Naive B cell (primary cell): ENCODE measurements around the gene THBS4. TPM values are rescaled to one million over a fixed set of nuclear protein-coding genes. Genes with fewer than 3 reads are reported as not detected.
"Not testable (repeated sequence)": the region's sequence is repeated elsewhere in the genome, so short reads cannot be mapped to it uniquely, and the experiment has no call there.

Experiments
- ATAC-seq, 2 donors: fragments of 150-1000 bp; cut with Tn5 transposase; 2 replicates each; pipeline ENCODE4 v1.10.0; 2021; ENCODE audit warnings: low read depth in 2 of 2, mild to moderate bottlenecking in 2 of 2, moderate library complexity in 2 of 2
- DNase-seq: peaks from one replicate; pipeline ENCODE4 v3.0.0; 2022
- H3K27ac Mint-ChIP-seq, 6 donors: one replicate each; pipeline ENCODE4 v1.8.0; 2020 to 2022; ENCODE audit warnings: mild to moderate bottlenecking in 6 of 6, mixed read lengths in 6 of 6, moderate library complexity in 5 of 6, inconsistent platforms in 2 of 6
- H3K27me3 Mint-ChIP-seq, 3 donors: one replicate each; pipeline ENCODE4 v1.8.0; 2021 to 2022; ENCODE audit warnings: mixed read lengths in 3 of 3, mild to moderate bottlenecking in 1 of 3
- H3K36me3 Mint-ChIP-seq, 2 donors: one replicate each; pipeline ENCODE4 v1.8.0; 2020 to 2022; ENCODE audit warnings: mixed read lengths in 2 of 2, inconsistent platforms in 1 of 2, mild to moderate bottlenecking in 1 of 2
- H3K4me1 Mint-ChIP-seq, 3 donors: one replicate each; pipeline ENCODE4 v1.8.0; 2020 to 2022; ENCODE audit warnings: mixed read lengths in 3 of 3, inconsistent platforms in 1 of 3, mild to moderate bottlenecking in 1 of 3, moderate library complexity in 1 of 3
- H3K4me3 Mint-ChIP-seq, 8 donors: one replicate each; pipeline ENCODE4 v1.8.0; 2020 to 2022; ENCODE audit warnings: mild to moderate bottlenecking in 8 of 8, mixed read lengths in 8 of 8, moderate library complexity in 8 of 8, inconsistent platforms in 2 of 8
- H3K9me3 Mint-ChIP-seq, 7 donors: one replicate each; pipeline ENCODE4 v1.8.0; 2020 to 2022; ENCODE audit warnings: mixed read lengths in 7 of 7, mild to moderate bottlenecking in 5 of 7, inconsistent platforms in 2 of 7, moderate library complexity in 1 of 7
- polyA plus RNA-seq, 6 donors: library from polyadenylated mRNA; unstranded; fragments of 300-500 nt; fragmentation: Illumina TruSeq; gene quantifications; one replicate each; pipeline ENCODE4 v1.2.3, GENCODE V29; 2021; ENCODE audit warnings: low read depth in 6 of 6

The THBS4 gene
- polyA plus RNA-seq, 6 donors from 2014 or later, result 0.17 TPM; not detected in 5

DNA sequence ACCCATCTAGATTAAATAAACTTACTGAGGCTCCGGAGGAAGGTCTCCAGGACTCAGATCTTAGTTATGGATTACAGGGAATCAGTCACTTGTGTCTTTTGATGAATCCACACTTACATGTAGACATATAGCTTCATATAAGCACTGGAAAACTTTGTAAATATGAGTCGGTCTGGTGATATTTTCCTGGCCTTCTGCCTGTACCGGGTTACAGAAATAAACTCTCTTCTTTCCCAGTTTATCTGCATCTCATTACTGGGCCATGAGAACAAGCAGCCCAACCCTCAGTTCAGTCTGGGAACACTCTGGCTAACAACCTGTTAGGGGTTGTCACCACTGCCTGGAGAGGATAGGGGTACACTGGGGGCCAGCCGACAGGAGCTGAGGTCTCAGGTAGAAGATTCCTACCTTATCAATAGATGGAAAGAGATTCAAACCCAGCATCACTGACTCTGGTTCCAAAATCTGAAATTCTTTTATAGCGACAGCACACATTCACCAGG is 59.1 kb downstream of the THBS4 start:
- no peak for ATAC-seq
- no peaks in the 10 kb centered on the region for H3K27me3 Mint-ChIP-seq
- no peaks in the 10 kb centered on the region for H3K36me3 Mint-ChIP-seq
- H3K4me1 Mint-ChIP-seq, result peaks cover 0 to 5% (median 3%) of the 10 kb centered on the region in 3 donors
- no peak overlapping the region for H3K4me3 Mint-ChIP-seq
- H3K9me3 Mint-ChIP-seq, result no peaks in the 10 kb centered on the region
- peak overlapping the region in 2 of 6 donors; percentile 19 to 35 for H3K27ac Mint-ChIP-seq
- no peak for DNase-seq

DNA sequence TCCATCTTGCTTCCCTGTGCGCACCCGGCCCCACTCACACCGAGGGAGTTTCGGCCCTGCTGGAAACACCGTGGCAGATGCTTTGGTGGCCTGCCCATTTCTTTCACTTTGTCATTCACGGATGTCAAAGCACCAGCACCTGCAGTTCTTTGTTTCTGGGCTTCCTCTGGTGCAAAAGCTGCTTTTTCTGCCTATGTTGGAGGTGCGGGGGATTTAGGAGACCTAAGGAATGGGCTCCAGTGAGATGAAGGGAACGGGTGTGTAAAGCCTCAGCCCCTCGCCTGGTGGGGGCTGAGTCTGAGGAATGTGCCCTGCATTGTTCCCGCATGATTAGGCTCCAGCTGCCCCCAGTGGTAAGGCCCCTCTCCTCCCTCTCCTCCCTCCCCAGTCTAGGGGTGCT is 62.3 kb downstream of the THBS4 start:
- no peaks in the 10 kb centered on the region for H3K27me3 Mint-ChIP-seq
- H3K4me1 Mint-ChIP-seq, result no peaks in the 10 kb centered on the region
- no peaks in the 10 kb centered on the region for H3K36me3 Mint-ChIP-seq
- no peak for ATAC-seq
- no peak for DNase-seq
- H3K27ac Mint-ChIP-seq, result peak overlapping the region in 3 of 6 donors; percentile 5 to 54 (median 46)
- H3K4me3 Mint-ChIP-seq, result no peak overlapping the region
- no peaks in the 10 kb centered on the region for H3K9me3 Mint-ChIP-seq

DNA sequence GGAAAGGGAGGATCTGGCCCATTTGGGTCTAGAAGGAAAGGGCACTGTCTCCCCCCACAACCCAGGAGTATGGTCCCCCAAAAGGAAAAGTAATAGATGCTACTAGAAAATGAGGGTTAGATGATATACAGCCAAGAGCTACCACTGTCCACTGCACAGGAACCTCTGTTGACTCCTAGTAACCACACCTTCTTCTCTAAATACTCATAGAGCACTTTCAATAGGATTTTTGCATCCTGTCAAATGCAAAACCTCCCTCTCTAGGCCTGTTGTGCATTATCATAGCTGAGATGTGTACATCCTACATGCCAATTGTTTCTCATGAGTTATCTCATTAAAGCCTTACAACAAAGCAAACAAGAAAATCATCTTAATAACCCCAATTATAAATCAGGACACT is 66.8 kb downstream of the THBS4 start:
- Mint-ChIP-seq H3K27me3 (peaks cover 0 to 9% (median 7%) of the 10 kb centered on the region in 3 donors), H3K4me3 (no peak overlapping the region), H3K4me1 (peaks cover 13 to 17% (median 13%) of the 10 kb centered on the region in 3 donors), H3K36me3 (peaks cover 0 to 1% of the 10 kb centered on the region in 2 donors), H3K9me3 (peaks cover 0 to 4% (median 0%) of the 10 kb centered on the region in 7 donors), H3K27ac (no peak overlapping the region)
- ATAC-seq (no peak), DNase-seq (no peak)

DNA sequence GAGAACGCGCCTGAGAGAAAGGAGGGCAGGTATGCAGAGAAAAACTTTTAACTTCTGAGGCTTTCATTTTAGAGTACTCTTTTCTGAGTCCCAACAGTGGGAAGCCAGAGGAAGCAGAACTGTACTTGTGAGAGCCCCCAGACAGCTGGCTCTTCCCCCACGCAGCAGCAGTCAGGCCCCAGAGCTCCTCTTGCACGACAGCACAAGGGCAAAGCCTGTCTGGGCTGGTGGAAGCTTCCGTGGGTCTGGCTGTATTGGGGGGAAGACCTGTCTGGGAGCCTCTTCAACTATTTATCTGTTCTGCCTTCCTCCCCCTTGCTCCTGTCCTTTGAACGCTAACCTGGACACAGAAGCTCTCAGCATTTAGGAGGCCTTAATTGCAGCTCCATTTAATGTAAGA is 68.2 kb downstream of the THBS4 start:
- DNase-seq (no peak), ATAC-seq (no peak)
- Mint-ChIP-seq H3K4me1 (peaks cover 13 to 17% (median 13%) of the 10 kb centered on the region in 3 donors), H3K27me3 (peaks cover 0 to 9% (median 7%) of the 10 kb centered on the region in 3 donors), H3K4me3 (no peak overlapping the region), H3K36me3 (peaks cover 0 to 4% of the 10 kb centered on the region in 2 donors), H3K9me3 (peaks cover 0 to 5% (median 0%) of the 10 kb centered on the region in 7 donors), H3K27ac (peak overlapping the region in 1 of 6 donors; percentile 60)

DNA sequence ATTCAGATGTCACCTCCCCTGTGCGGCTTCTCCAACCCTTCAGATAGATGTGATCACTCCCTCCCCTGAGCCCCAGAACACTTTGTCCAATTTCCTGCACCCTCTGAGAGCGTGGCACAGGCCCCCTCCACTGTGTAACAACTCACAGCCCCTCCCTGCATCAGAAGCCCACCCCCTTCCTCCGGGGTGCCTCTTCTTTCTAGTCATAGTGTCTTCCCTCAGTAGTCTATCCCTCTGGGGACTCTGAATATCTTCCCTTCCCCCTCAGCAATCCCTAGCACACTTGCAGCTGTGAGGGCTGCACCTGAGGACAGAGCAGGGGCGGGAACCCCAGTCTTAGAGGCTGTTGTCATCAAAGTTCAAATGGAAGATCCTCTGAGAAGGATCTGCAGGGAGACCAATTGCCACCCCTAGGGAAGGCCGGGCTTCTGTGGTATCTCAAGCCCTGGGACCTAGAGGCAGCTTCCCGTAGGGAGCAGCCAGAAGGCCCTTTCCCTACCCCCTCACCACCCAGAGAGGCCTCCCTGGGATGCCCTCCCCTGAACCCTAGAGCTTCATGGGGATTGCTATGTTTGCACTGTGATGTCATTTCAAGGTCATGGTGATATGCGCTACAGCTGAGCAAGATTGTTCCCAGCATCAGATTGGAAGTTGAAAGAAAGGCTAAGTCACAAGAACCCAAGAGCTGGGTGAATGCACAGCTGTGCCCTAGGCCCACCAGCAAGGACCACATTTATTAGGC is 70.7 kb downstream of the THBS4 start:
- Mint-ChIP-seq H3K4me3 (peak overlapping the region in 1 of 8 donors; percentile 20), H3K9me3 (peaks cover 0 to 5% (median 0%) of the 10 kb centered on the region in 7 donors), H3K27ac (peak overlapping the region in 1 of 6 donors; percentile 13), H3K4me1 (peaks cover 23 to 29% (median 24%) of the 10 kb centered on the region in 3 donors), H3K36me3 (peaks cover 0 to 4% of the 10 kb centered on the region in 2 donors), H3K27me3 (peaks cover 0 to 16% (median 7%) of the 10 kb centered on the region in 3 donors)
- no peak for DNase-seq
- ATAC-seq, result no peak

DNA sequence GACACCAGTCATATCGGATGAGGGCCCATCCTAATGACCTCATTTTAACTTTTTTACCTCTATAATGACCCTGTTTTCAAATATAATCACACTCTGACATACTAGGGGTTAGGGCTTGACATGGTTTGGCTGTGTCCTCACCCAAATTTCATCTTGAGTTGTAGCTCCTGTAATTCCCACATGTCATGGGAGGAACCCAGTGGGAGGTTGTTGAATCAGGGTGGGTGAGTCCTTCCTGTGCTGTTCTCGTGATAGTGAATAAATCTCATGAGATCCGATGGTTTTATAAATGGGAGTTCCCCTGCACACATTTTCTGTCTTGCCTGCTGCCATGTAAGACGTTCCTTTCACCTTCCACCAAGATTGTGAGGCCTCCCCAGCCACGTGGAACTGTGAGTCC is 71.8 kb downstream of the THBS4 start:
- peaks cover 0 to 4% of the 10 kb centered on the region in 2 donors for H3K36me3 Mint-ChIP-seq
- peaks cover 0 to 5% (median 0%) of the 10 kb centered on the region in 7 donors for H3K9me3 Mint-ChIP-seq
- no peak for ATAC-seq
- no peak overlapping the region for H3K4me3 Mint-ChIP-seq
- peaks cover 0 to 16% (median 7%) of the 10 kb centered on the region in 3 donors for H3K27me3 Mint-ChIP-seq
- H3K4me1 Mint-ChIP-seq, result peaks cover 23 to 31% (median 24%) of the 10 kb centered on the region in 3 donors
- DNase-seq, result no peak
- no peak overlapping the region for H3K27ac Mint-ChIP-seq

DNA sequence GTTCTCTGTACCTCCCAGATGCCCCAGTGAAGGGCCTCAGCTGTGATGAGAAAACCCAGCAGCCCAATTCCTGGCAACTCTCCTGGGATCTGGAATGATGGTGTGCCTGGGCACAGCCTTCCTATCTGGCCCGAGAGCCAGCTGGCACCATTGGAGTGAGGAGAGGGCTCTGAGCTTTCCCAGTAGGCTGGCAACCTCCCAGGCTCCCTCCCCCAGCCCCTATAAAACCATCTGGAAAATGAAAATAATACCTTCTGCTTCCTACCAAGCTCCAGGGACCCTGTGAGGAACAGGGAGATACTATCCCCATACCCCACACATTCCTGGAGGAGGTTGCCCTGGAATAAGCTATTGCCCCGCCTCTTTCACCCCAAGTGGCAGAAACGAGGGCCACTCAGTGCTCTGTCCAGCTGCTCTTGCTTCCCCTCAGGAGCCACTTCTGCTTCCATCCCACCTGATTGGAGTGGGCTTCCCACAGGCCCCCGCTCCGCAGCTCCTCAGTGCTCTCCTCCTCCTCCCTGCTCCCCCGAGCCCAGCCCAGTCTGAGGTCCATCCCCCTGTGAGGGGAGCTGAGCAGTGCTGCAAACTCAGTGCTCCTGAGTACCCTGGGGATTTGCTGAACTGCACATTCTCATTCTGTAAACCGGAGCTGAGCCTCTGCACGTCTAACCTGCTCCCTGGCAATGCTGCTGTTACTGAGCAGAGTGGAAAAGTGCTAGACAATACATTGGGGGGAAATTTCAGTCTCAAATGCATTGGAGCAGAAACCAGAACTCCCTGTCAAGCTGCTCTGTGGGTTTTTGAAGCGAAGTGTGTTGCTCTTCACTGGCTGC is 74.7 kb downstream of the THBS4 start:
- peaks cover 4 to 16% (median 7%) of the 10 kb centered on the region in 3 donors for H3K27me3 Mint-ChIP-seq
- H3K9me3 Mint-ChIP-seq, result peaks cover 0 to 18% (median 7%) of the 10 kb centered on the region in 7 donors
- no peak for DNase-seq
- peaks cover 16 to 26% (median 19%) of the 10 kb centered on the region in 3 donors for H3K4me1 Mint-ChIP-seq
- peak overlapping the region in 5 of 8 donors; percentile 15 to 73 (median 47) for H3K4me3 Mint-ChIP-seq
- H3K36me3 Mint-ChIP-seq, result peaks cover 14 to 16% of the 10 kb centered on the region in 2 donors
- peak; percentile 54 to 68 for ATAC-seq
- peak overlapping the region in 3 of 6 donors; percentile 2 to 70 (median 54) for H3K27ac Mint-ChIP-seq

DNA sequence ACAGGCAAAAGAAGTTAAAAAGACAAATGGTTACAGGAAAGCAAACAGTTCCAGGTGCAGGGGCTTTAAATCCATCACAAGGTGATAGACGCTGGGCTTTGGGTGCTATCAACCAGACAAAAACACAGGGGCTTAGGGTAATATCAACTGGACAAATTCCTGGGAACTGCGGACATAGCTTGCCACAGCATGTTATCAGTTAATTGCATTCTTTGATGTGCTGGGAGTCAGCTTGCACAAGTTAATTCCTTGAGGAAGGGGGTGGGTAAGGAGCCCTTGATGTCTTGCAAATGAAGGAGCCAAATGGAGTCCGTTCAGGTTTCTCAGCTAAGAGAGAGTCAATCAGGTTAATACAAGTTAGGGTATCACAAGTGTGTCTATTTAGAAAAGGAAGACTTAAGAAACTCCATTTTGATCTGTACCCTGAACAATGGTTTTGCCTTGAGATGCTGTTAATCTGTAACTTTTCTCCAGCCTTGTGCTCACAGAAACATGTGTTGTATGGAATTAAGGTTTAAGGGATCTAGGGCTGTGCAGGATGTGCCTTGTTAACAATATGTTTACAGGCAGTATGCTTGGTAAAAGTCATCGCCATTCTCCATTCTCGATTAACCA is 76.3 kb downstream of the THBS4 start:
- not testable (repeated sequence) for ATAC-seq, DNase-seq, H3K27me3 Mint-ChIP-seq, H3K4me3 Mint-ChIP-seq
- H3K9me3 Mint-ChIP-seq, result peaks cover 0 to 21% (median 7%) of the 10 kb centered on the region in 7 donors
- peaks cover 14 to 16% of the 10 kb centered on the region in 2 donors for H3K36me3 Mint-ChIP-seq
- peaks cover 11 to 15% (median 11%) of the 10 kb centered on the region in 3 donors for H3K4me1 Mint-ChIP-seq
- H3K27ac Mint-ChIP-seq, result peak overlapping the region in 2 of 6 donors; percentile 75 to 85

DNA sequence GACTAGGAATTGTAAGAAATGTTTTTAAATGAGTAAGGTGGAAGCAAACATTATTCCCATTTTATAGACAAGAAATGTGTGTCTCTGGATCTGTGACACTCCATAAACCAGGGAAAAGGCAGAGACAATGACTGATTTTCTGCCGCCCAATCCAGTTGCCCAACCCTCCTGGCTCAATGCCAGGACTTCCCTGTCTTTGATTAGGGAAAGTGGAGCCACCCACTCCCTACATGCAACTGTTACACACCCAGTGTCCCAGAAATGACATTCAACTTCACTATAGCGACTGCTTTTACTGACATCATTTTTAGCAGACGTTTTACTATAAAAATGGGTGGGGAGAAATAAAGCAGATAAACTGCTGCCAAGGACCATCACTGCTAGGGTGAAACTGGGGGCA is 79.7 kb downstream of the THBS4 start:
- peaks cover 6 to 13% (median 9%) of the 10 kb centered on the region in 3 donors for H3K4me1 Mint-ChIP-seq
- no peak for DNase-seq
- H3K27me3 Mint-ChIP-seq, result peaks cover 0 to 6% (median 4%) of the 10 kb centered on the region in 3 donors
- H3K36me3 Mint-ChIP-seq, result peaks cover 12 to 14% of the 10 kb centered on the region in 2 donors
- ATAC-seq, result no peak
- no peak overlapping the region for H3K4me3 Mint-ChIP-seq
- H3K27ac Mint-ChIP-seq, result no peak overlapping the region
- H3K9me3 Mint-ChIP-seq, result peaks cover 0 to 21% (median 7%) of the 10 kb centered on the region in 7 donors

DNA sequence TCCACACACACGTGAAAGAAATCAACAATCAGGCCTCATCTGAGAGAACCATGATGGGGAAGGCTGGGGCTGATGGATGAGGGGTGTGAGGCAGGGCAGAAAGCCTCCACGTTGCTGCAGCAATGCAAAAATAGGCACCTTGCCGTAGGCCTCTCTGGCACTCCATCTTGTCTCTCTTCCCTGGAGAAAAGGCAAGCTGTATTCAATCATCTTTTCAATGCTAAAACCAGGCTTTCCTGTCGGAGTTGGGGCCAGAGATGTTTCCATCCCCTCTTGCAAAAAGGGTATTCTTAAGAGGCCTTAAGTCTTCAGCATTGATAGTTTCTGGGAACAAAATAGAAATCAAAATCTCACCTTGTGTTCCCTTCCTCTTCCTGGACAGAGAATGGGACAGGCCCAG is 80.9 kb downstream of the THBS4 start:
- H3K27me3 Mint-ChIP-seq, result peaks cover 0 to 4% (median 0%) of the 10 kb centered on the region in 3 donors
- H3K36me3 Mint-ChIP-seq, result peaks cover 12 to 14% of the 10 kb centered on the region in 2 donors
- peaks cover 0 to 1% (median 0%) of the 10 kb centered on the region in 3 donors for H3K4me1 Mint-ChIP-seq
- peak overlapping the region in 1 of 6 donors; percentile 29 for H3K27ac Mint-ChIP-seq
- H3K9me3 Mint-ChIP-seq, result peaks cover 0 to 21% (median 7%) of the 10 kb centered on the region in 7 donors
- DNase-seq (no peak), ATAC-seq (no peak)
- H3K4me3 Mint-ChIP-seq, result no peak overlapping the region

DNA sequence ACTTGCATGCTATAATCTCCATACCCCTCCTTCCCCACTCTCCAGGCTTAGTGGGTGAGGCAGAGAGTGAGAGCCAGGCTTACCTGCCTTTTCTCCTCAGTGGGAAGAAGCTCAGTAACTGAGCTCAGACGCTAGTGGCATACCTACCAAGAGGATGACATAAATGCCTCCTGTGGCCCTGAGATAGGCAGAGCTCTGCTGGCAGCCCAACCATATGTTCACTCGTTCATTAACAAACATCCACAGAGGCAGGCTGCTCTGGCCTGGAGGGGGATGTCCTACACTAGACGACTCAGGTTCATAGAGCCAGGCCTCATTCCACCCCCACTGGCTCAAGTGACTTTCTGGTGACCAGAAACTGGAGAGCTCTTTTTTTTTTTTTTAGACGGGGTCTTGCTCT is 81.3 kb downstream of the THBS4 start:
- Mint-ChIP-seq H3K4me3 (no peak overlapping the region), H3K27ac (peak overlapping the region in 2 of 6 donors; percentile 10 to 29), H3K9me3 (peaks cover 0 to 21% (median 7%) of the 10 kb centered on the region in 7 donors), H3K4me1 (no peaks in the 10 kb centered on the region), H3K27me3 (peaks cover 0 to 4% (median 0%) of the 10 kb centered on the region in 3 donors), H3K36me3 (peaks cover 12 to 14% of the 10 kb centered on the region in 2 donors)
- ATAC-seq, result no peak
- no peak for DNase-seq

DNA sequence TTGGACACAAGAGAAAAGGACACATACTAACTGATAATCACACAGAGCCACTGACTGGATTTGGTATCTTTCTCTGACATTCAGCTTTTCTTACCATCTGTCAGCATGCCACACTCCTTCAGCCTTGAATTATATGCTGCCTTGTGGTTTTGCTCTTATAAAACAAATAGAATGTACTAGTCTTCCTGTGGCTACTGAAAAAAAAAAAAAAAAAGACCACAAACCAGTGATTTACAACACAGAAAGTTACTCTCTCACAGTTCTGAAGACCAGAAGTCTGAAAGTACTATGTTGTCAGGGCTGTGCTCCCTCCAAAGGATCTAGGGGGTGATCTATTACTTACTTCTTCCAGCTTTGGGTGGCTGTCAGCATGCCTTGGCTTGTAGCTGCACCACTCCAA is 82.3 kb downstream of the THBS4 start:
- Mint-ChIP-seq H3K27me3 (peaks cover 0 to under 1% (median 0%) of the 10 kb centered on the region in 3 donors), H3K4me3 (no peak overlapping the region), H3K27ac (no peak overlapping the region), H3K36me3 (peaks cover 12 to 14% of the 10 kb centered on the region in 2 donors), H3K9me3 (peaks cover 0 to 21% (median 7%) of the 10 kb centered on the region in 7 donors), H3K4me1 (peaks cover 0 to 4% (median 2%) of the 10 kb centered on the region in 3 donors)
- DNase-seq (no peak), ATAC-seq (no peak)
